Measurements from ENCODE around the gene BIRC6.

DNA sequence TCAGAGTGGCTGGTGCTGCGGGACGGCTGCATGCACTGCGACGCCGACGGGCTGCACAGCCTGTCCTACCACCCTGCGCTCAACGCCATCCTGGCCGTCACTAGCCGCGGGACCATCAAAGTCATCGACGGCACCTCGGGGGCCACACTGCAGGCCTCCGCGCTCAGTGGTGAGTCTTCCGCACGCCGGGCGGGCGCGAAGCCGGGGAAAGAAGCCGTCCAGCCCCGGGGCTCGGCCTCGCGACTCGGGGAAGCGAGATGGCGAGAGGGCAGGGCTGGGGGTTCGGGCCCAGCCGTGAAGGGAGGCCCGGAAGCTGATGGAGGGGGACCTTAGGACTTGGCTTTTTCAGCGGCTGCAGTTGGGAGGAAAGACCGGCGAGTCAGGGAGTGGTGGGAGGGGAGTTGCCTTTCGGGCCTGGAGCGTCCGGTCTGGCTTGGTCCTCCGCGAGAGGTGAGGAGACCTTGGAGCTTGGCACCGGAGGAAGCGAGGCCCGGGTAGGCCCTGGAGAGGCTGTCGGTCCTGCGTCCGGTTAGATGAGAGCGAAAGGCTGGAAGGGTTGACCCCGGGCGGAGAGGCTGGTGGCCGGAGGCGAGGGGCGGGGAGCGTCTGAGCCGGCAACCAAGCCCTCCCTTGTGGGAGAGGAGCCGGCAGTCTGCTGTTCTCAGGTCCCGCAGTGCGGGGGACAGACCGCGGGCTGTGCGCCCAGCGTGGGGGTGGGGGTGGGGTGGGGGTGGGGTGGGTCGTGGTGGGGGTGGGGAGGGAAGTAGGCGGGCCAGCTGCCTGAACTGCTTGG lies 691 bp downstream of the BIRC6 start:
- TF ChIP-seq, protein P1, sequence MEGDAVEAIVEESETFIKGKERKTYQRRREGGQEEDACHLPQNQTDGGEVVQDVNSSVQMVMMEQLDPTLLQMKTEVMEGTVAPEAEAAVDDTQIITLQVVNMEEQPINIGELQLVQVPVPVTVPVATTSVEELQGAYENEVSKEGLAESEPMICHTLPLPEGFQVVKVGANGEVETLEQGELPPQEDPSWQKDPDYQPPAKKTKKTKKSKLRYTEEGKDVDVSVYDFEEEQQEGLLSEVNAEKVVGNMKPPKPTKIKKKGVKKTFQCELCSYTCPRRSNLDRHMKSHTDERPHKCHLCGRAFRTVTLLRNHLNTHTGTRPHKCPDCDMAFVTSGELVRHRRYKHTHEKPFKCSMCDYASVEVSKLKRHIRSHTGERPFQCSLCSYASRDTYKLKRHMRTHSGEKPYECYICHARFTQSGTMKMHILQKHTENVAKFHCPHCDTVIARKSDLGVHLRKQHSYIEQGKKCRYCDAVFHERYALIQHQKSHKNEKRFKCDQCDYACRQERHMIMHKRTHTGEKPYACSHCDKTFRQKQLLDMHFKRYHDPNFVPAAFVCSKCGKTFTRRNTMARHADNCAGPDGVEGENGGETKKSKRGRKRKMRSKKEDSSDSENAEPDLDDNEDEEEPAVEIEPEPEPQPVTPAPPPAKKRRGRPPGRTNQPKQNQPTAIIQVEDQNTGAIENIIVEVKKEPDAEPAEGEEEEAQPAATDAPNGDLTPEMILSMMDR (conservative IDR thresholded peaks at IDR 0.05; ENCODE audit: low read length): no peak
- TF ChIP-seq EZH2phosphoT487 (IDR thresholded peaks at IDR 0.05; ENCODE audit: borderline replicate concordance): no peak
